AG04450 (cell line): ENCODE measurements around the gene FRS2. TPM values are rescaled to one million over a fixed set of nuclear protein-coding genes. Genes with fewer than 3 reads are reported as not detected.

Experiments used
- CTCF ChIA-PET: fragments of 300-600, 350-600 bp; formaldehyde crosslinking; extraction: SDS; loops from one replicate; lab custom pipeline; 2022; ENCODE audit warnings: antibody characterized with exemption, inconsistent platforms; lab: Charles Lee
- POLR2A ChIA-PET: fragments of 350-600 bp; formaldehyde crosslinking; extraction: SDS; loops from one replicate; lab custom pipeline; 2021; ENCODE audit warnings: antibody characterized with exemption, inconsistent platforms; lab: Yijun Ruan, JAX
- DNase-seq: peaks from one replicate; pipeline ENCODE4 v3.0.0-alpha.2; 2011; ENCODE audit warnings: low read depth, low spot score
- H3K27ac ChIP-seq: one replicate; pipeline ENCODE4 v1.5.1; 2012; ENCODE audit warnings: low read depth, low read length, control low read depth
- H3K27me3 ChIP-seq: one replicate; pipeline ENCODE4 v1.6.0; 2012; ENCODE audit warnings: low read length; ENCODE audit not compliant: control insufficient read depth, insufficient read depth
- H3K4me3 ChIP-seq: 2 replicates; pipeline ENCODE4 v1.5.1; 2011; ENCODE audit warnings: mild to moderate bottlenecking, low read depth, low read length, control low read depth
- H3K9me3 ChIP-seq: 2 replicates; pipeline ENCODE4 v1.5.1; 2012; ENCODE audit warnings: low read length; ENCODE audit not compliant: control insufficient read depth, insufficient read depth
- CTCF ChIP-seq: IDR thresholded peaks from 2 replicates; pipeline ENCODE4 v1.5.1; 2011; ENCODE audit warnings: low read depth, low read length, control low read depth, inconsistent platforms
- polyA plus RNA-seq: library from polyadenylated mRNA; depleted of rRNA; stranded (reverse); fragments of >200 nt; gene quantifications from 2 replicates; pipeline ENCODE4 v1.2.3, GENCODE V29; 2011

FRS2 gene
- polyA plus RNA-seq, 1 experiment = 41.9 TPM

- Histone ChIP-seq H3K27ac (peak overlapping the region; percentile 58), H3K27me3 (no peaks in the 10 kb centered on the region), H3K9me3 (no peaks in the 10 kb centered on the region), H3K4me3 (no peak overlapping the region)
- TF ChIP-seq CTCF = peak; percentile 82
- ChIA-PET POLR2A (interaction anchor here (1.5 kb wide), 1 partner anchor 100 kb away, joined by 5 read pairs; the partner anchor contains the start of gene FRS2), CTCF (interaction anchor here (0.5 to 5.3 kb wide), 41 partner anchors 8 to 1162 kb away, joined by 3 to 90 read pairs (median 4); partner anchors contain the start of genes CCT2 and FRS2)
- no peak for DNase-seq
Measured at GRCh38 chr12:69570545-69571399, 100.6 kb downstream of the FRS2 start.

- no peak for DNase-seq
- Histone ChIP-seq H3K27me3 (no peaks in the 10 kb centered on the region), H3K4me3 (no peak overlapping the region), H3K9me3 (no peaks in the 10 kb centered on the region), H3K27ac (no peak overlapping the region)
- no peak for TF ChIP-seq CTCF
- POLR2A ChIA-PET = no interaction called here
- CTCF ChIA-PET = interaction anchor here (1.0 to 1.3 kb wide), 2 partner anchors 10 to 64 kb away, joined by 4 to 5 read pairs; no protein-coding TSS in a partner anchor
Measured at GRCh38 chr12:69575346-69575745, 105.2 kb downstream of the FRS2 start.

GRCh38 chr12:69578283-69578682, 108.1 kb downstream of the FRS2 start:
- ChIA-PET POLR2A (no interaction called here), CTCF (no interaction called here)
- no peak overlapping the region for H3K4me3 ChIP-seq
- H3K27ac ChIP-seq = no peak overlapping the region
- DNase-seq = no peak
- H3K27me3 ChIP-seq = no peaks in the 10 kb centered on the region
- no peak for TF ChIP-seq CTCF
- H3K9me3 ChIP-seq = no peaks in the 10 kb centered on the region

DNA sequence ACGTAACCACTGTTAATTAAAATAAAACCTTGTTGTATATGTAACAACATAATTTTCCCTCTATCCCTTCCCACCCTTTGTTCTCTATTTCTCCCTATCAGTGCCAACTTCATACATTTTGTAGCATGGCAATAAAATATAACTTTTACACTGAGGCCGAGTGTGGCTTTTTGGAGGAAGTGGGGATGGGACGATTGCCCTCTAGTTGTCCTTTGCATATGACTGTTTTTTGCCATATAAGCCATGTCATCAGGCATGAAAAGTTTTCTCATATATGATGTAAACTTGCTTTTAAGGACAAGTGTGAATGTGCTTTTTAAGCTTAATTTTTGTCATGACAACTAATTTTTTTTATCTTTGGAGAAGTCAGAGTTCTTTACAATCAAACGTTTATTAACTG, 108.8 kb downstream of the FRS2 start:
- no peak overlapping the region for H3K27ac ChIP-seq
- no peak for TF ChIP-seq CTCF
- H3K27me3 ChIP-seq = no peaks in the 10 kb centered on the region
- DNase-seq = no peak
- H3K9me3 ChIP-seq = no peaks in the 10 kb centered on the region
- ChIA-PET POLR2A (interaction anchor here (0.7 kb wide), 1 partner anchor 14 kb away, joined by 3 read pairs; no protein-coding TSS in a partner anchor), CTCF (interaction anchor here (0.5 to 2.6 kb wide), 4 partner anchors 8 to 221 kb away, joined by 4 to 17 read pairs (median 8); no protein-coding TSS in a partner anchor)
- H3K4me3 ChIP-seq = no peak overlapping the region

GRCh38 chr12:69580074-69580473, 109.9 kb downstream of the FRS2 start:
- DNase-seq = no peak
- no peaks in the 10 kb centered on the region for H3K27me3 ChIP-seq
- H3K9me3 ChIP-seq = no peaks in the 10 kb centered on the region
- POLR2A ChIA-PET = interaction anchor here (0.7 to 1.0 kb wide), 3 partner anchors 45 to 195 kb away, joined by 3 to 9 read pairs (median 3); no protein-coding TSS in a partner anchor
- CTCF ChIA-PET = interaction anchor here (0.5 to 2.6 kb wide), 5 partner anchors 9 to 223 kb away, joined by 3 to 17 read pairs (median 9); no protein-coding TSS in a partner anchor
- no peak overlapping the region for H3K27ac ChIP-seq
- TF ChIP-seq CTCF = no peak
- H3K4me3 ChIP-seq = no peak overlapping the region
